Esophagus squamous epithelium (tissue), 5 donors: Measurements from ENCODE around the gene OSBPL9. TPM values are rescaled to one million over a fixed set of nuclear protein-coding genes. Genes with fewer than 3 reads are reported as not detected.

ENCODE experiments used
- DNase-seq: peaks from one replicate; lab custom pipeline; 2025; lab: John Stamatoyannopoulos, UW
- H3K27ac ChIP-seq, 4 donors: fragments of 200-600 bp; sonication (generic); one replicate each; pipeline ENCODE4 v1.5.1; 2016 to 2019; ENCODE audit warnings: mild to moderate bottlenecking in 1 of 4
- H3K27me3 ChIP-seq, 4 donors: fragments of 200-600 bp; sonication (generic); 1 replicate in 3 of 4; 2 replicates in 1 of 4; pipeline versions ENCODE4 v1.5.1 to v1.6.0; 2017 to 2021; ENCODE audit warnings: antibody characterized with exemption in 1 of 4
- H3K36me3 ChIP-seq, 3 donors: fragments of 200-600 bp; sonication (generic); one replicate each; pipeline ENCODE4 v1.5.1; 2016 to 2019
- H3K4me1 ChIP-seq, 3 donors: fragments of 200-600 bp; sonication (generic); one replicate each; pipeline ENCODE4 v1.5.1; 2017 to 2019
- H3K4me3 ChIP-seq, 4 donors: fragments of 200-600 bp; sonication (generic); 1 replicate in 3 of 4; 2 replicates in 1 of 4; pipeline ENCODE4 v1.5.1; 2016 to 2019; ENCODE audit warnings: mild to moderate bottlenecking in 2 of 4, moderate library complexity in 1 of 4
- H3K9me3 ChIP-seq, 3 donors: fragments of 200-600 bp; sonication (generic); one replicate each; pipeline ENCODE4 v1.5.1; 2016 to 2019
- CTCF ChIP-seq, 6 experiments: fragments of 450-650 bp in 4 of 6; fragments of 200-600 bp in 2 of 6; sonication (generic) in 2 of 6; IDR thresholded peaks; one replicate each; pipeline ENCODE4 v1.5.1; 2016 to 2019; ENCODE audit warnings: antibody characterized with exemption in 6 of 6, mild to moderate bottlenecking in 4 of 6, moderate library complexity in 4 of 6
- POLR2A ChIP-seq, 4 donors: fragments of 450-650 bp; IDR thresholded peaks; one replicate each; pipeline ENCODE4 v1.6.1; 2017; ENCODE audit warnings: antibody characterized with exemption in 4 of 4, mild to moderate bottlenecking in 4 of 4, moderate library complexity in 3 of 4
- WGBS, 2 donors: methylation state at CpG; one replicate each; pipeline ENCODE4 v1.1.5; 2018; 5-methylcytosine and 5-hydroxymethylcytosine counted together
- intact Hi-C: fragments of 100-400 bp; cut with DNase I; formaldehyde crosslinking; loops from one replicate; pipeline ENCODE4 v1.15.0; 2022
- total RNA-seq, 4 donors: library from RNA; depleted of rRNA; stranded (reverse); fragments of >200 nt; gene quantifications; one replicate each; pipeline ENCODE4 v1.1.0, GENCODE V29; 2016
- donor health status: DM: yes; HTN: yes; CAD: no.

OSBPL9 gene
- total RNA-seq, 4 donors from 2014 or later = 13.9 to 71.9 (median 37.4) TPM

DNA sequence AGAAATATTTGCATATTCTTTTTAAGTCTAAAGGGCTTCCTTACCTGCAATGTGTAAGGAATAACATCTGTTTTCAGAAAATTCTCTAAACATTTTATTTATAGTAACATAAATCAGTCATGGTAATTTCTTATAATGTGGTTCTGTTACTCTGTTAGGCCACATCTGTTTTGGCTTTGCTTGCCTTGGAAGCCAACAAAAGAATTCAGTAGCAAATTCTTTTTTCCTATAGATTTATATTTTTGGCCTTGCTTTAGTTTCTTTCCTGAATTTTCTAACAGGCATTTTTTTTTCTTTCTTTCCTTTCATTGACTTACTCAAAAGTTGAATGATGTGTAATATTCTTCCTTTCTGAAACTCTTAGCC, 72.2 kb downstream of the OSBPL9 start:
- no peaks in the 10 kb centered on the region for H3K36me3 ChIP-seq
- no peak for DNase-seq
- H3K27ac ChIP-seq = no peak overlapping the region
- peaks cover 6 to 39% (median 12%) of the 10 kb centered on the region in 3 donors for H3K4me1 ChIP-seq
- intact Hi-C loops = no loop called here
- H3K9me3 ChIP-seq = no peaks in the 10 kb centered on the region
- no peak overlapping the region for H3K4me3 ChIP-seq
- TF ChIP-seq POLR2A (IDR thresholded peaks at IDR 0.05) (no peak), CTCF (IDR thresholded peaks at IDR 0.05) (no peak)
- no peaks in the 10 kb centered on the region for H3K27me3 ChIP-seq

DNA sequence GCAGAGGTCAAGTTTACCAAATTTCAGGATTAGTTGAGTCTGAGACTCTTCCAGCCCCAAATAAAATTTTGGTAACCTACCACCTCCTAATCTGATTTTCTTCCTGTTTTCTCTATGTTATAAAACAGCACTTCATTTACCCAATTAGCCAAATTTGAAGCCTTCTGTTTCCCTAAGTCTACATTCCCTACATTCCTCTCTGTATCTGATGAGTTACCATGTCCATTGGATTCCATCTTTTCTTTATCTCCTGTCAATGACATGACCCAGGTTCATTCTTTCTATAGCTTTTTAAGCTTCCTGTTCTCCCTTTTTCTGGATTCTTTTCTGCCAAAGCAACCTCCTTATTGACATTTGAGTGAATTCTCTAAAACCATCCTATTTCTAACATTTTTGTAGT, 72.8 kb downstream of the OSBPL9 start:
- no peaks in the 10 kb centered on the region for H3K27me3 ChIP-seq
- H3K4me1 ChIP-seq = peaks cover 6 to 39% (median 12%) of the 10 kb centered on the region in 3 donors
- no peak overlapping the region for H3K27ac ChIP-seq
- H3K9me3 ChIP-seq = no peaks in the 10 kb centered on the region
- H3K36me3 ChIP-seq = no peaks in the 10 kb centered on the region
- intact Hi-C loops = no loop called here
- no peak for TF ChIP-seq POLR2A (IDR thresholded peaks at IDR 0.05)
- no peak for TF ChIP-seq CTCF (IDR thresholded peaks at IDR 0.05)
- no peak for DNase-seq
- no peak overlapping the region for H3K4me3 ChIP-seq

DNA sequence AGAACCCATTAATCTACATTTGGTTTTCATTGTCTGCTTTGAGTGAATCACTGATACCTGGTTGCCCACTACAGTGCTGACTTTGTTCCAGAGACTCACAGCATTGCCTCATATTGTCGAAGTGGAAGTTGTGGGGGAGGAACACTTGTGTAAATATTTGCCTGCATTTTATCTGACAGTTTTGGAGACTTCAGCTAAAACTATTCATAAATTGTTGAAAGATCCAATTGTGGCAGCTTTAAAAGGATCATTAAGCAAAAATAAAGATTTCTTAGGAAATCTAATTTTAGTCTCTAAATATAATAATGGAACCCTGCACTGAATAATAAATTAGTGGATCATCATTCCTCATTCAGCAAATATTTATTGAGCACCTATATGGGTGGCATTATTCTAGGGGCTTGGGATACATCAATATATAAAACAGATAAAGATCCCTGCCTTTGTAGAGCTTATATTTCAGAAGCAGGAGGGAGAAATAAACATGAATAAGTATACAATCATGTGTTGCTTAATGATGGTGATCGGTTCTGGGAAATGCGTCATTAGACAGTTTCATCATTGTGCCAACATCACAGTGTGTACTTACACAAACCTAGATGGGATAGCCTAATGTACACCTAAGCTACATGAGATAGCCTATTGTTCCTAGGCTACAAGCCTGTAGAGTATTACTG, 73.5 kb downstream of the OSBPL9 start:
- no peak for DNase-seq
- Histone ChIP-seq H3K4me1 (peaks cover 6 to 39% (median 12%) of the 10 kb centered on the region in 3 donors), H3K27me3 (no peaks in the 10 kb centered on the region)

GRCh38 chr1:51691920-51692319, 75.0 kb downstream of the OSBPL9 start:
- H3K4me1 ChIP-seq = peaks cover 6 to 39% (median 12%) of the 10 kb centered on the region in 3 donors
- intact Hi-C loops = no loop called here

More for the DNA sequence above, 73.5 kb downstream of the OSBPL9 start:
- intact Hi-C loops = no loop called here
- TF ChIP-seq CTCF (IDR thresholded peaks at IDR 0.05) = no peak
- no peak for TF ChIP-seq POLR2A (IDR thresholded peaks at IDR 0.05)
- 15 to 42% methylated on average over 3 of the region's 3 CpGs for WGBS, 2 donors
- Histone ChIP-seq H3K4me3 (no peak overlapping the region), H3K36me3 (no peaks in the 10 kb centered on the region), H3K27ac (no peak overlapping the region), H3K9me3 (no peaks in the 10 kb centered on the region)

More at GRCh38 chr1:51691920-51692319, 75.0 kb downstream of the OSBPL9 start:
- Histone ChIP-seq H3K27me3 (no peaks in the 10 kb centered on the region), H3K4me3 (no peak overlapping the region), H3K27ac (no peak overlapping the region), H3K36me3 (no peaks in the 10 kb centered on the region), H3K9me3 (no peaks in the 10 kb centered on the region)
- TF ChIP-seq CTCF (IDR thresholded peaks at IDR 0.05) = no peak
- WGBS, 2 donors = 76 to 90% methylated on average over 5 of the region's 5 CpGs
- DNase-seq = no peak
